8988T (cell line): ENCODE data around the gene SLC39A11.
"Not testable (repeated sequence)": the region's sequence is repeated elsewhere in the genome, so short reads cannot be mapped to it uniquely, and the experiment has no call there.

ENCODE experiments used
- DNase-seq: peaks from one replicate; pipeline ENCODE4 v3.0.0; 2011

SLC39A11 gene

GRCh38 chr17:72662827-72663190, 429.7 kb downstream of the SLC39A11 start:
- DNase-seq = no peak

GRCh38 chr17:72661945-72662826, 430.3 kb downstream of the SLC39A11 start:
- DNase-seq = no peak

DNA sequence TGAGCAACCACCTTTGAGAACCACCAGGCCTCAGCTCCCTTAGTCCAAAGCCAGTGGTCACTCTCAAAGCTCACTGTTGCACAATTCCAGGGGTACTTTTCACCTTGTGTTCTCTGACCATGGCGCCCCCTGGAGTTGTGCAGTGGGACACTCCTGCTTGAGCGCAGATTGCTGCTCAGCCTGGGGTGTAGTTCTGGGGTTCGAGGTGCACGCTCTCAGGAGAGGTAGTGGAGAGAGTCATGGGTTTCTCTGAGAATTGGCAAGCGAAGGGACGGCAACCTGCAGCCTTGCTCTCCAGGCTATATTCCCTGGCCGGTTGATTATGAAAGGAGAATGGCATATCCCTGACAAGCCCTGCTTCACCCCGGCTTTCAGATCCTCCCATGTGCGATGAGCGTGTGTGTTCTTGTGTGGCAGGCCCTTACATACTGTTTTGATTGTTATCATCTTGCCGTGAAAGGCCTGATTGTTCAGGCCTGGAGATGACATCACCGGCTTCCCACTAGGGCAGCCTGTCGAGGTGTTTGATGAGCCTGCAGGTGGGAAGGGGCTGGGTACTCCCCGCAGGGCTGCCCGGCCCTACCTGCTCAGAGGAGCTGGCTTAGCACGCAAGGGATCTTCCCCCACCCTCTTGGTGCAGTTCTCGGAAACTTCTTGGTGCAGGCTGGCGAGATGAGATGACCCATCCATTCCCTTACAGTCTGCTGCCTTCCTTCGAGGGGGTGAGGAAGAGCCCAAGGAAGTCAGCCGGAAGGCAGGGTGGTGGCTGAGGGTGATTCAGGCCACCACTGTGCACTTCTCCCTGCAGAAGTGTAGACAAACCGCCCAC, 431.2 kb downstream of the SLC39A11 start:
- DNase-seq = no peak

DNA sequence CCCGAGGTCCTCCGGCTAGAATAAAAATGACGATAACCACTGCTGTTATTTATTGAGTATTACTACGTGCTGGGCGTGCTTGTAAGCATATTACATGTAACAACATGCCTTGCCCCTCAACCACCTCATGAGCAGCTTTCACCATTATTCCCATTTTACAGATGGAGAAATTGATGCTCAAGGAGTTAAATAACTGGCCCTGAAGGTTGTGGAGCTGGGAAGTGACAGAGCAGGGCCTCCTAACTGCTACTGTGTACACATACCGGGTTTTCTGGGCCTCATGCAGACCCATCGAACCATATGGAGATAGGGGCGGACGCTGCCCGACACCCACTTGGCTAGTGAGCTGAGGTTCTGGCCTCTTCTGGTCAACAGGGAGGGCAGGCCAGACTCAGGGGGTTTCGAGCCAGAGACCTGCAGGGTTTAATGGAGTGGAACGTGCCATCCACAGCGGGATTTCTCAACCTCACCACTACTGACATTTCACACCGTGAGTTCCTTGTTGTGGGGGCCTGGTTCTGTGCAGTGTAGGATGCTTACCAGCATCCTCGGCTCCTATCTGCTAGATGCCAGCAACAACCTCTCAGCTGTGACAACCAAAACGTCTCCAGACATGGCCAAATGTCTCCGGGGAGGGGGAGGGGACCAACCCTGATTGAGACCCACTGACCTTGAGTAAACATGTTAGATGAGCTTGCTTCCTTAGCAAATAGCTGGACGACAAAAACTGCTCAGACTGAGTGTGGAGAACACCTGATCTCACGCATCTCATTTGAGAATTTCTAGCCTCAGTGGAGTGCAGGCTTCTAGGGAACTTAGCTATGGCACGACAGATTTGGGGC, 432.0 kb downstream of the SLC39A11 start:
- no peak for DNase-seq

DNA sequence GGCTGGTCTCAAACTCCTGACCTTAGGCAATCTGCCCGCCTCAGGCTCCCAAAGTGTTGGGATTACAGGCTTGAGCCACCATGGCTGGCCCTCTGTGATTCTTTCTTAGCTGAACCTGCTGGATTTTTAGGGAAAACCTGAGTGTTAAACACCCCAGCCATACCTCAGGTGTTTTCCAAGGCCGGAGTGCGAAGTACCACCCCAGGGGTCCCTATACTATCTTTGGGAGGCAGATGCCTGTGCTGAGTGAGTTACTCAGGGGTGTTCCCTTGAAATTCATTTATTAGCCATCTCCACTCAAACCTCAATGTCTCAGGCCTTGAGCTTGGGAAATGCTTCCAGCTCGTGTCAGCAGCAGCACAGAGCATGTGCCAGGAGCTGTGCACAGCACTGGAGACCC, 432.7 kb downstream of the SLC39A11 start:
- no peak for DNase-seq

DNA sequence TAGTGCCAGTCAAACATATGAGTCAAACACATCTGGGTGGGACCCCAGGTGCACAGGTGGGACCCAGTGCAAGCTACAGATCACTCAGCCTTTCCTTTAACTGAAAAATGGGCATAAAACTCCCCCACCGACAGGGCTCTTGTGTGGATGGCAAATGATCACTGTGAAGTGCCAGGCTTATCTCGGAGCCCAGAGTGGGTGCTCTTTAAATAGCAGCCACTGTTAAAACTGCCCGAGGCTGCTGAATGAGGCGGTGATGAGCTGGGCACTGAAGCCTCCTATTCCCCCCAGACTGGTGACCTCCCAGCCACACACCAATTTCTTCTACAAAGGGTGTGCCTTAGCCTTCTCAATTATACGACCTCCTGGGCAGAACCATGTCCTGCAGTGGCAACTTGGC, 433.8 kb downstream of the SLC39A11 start:
- no peak for DNase-seq

DNA sequence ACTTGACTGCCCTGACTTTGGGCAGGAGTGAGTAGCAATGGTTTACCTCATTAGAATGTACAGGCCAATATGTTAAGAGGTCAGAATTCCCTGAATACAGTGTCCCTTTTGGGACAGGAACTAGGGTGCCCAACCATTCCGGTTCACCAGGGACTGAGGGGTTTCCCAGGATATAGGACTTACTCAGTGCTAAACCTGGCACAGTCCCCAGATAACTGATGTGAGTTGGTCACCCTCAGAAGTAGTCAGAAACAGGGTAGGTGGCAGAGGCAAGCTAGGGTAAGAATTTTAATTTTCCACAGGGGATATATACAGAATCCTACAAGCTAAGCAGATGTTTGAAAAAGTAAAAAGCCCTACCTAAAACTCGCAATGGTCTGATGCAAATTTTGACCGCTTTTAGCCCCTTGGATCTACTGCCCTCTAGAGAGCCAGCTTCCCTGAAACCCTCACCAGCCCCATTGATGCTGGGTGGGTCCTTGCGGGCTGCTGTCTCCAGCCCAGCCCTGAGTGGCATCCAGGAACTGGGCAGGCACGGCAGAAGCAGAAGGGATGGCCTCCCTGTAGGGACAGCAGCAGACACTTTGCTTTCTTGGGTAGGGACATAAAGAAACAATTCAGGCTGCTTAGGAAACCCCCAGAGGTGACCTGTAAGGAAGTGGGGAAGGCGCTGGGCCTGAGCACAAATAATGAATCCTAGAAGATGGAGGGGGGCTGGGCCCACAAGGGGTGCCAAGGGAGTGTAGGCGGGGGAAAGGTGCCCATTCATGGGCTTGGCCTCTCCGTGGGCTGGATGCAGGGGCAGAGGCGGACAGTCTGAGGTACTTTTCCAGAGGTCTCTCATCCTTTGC, 434.8 kb downstream of the SLC39A11 start:
- no peak for DNase-seq

DNA sequence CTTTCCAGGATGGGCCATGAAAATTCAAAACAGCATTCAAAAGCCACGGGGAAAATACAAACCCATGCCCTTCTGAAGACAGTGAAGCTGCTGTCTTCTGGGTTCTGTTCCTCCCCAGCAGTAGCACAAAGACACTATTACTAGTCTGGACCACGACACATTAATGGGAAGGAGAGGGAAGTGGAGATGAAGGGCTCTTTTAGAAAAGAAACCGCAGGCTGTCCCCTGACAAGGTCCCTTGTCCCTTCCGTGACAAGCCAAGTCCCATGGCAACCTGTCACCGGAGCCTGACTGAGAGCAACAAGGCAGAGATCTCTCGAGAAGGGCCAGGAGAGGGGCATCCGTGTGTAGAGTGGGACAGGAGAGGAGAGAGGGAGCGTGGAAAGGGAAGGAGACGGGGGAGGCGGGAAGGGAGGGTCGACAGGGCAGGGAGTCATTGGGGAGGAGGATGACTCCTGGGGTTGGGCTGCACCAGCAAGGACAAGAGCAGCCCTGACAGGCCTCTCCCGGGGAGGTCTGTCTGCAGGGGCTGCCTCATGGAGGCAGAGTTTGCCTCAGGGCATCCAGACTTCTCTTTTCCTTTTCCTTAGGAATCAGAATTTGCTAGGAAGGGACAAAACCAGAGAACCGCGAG, 436.2 kb downstream of the SLC39A11 start:
- no peak for DNase-seq

DNA sequence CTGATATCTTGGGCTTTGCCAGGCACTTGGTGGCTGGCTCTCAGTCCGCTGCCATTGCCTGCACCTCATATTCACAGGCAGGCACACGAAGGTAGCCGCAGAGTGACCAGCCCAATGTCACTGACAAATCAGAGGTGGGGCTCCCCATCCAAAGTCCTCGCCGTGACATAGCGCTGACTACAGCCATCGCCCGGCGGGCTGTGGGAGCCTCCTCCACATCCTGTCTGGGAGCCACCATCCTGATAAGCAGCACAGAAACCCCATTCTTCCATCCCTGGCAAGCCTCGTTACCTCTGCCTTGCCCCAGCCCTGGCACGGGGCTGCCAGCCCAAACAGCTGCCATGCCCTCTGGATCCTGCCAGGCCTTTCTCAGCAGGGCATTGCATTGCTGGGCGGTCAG, 437.8 kb downstream of the SLC39A11 start:
- DNase-seq = no peak

- DNase-seq = no peak
These were observed 440.5 kb downstream of the SLC39A11 start for GRCh38 chr17:72651988-72652387.

DNA sequence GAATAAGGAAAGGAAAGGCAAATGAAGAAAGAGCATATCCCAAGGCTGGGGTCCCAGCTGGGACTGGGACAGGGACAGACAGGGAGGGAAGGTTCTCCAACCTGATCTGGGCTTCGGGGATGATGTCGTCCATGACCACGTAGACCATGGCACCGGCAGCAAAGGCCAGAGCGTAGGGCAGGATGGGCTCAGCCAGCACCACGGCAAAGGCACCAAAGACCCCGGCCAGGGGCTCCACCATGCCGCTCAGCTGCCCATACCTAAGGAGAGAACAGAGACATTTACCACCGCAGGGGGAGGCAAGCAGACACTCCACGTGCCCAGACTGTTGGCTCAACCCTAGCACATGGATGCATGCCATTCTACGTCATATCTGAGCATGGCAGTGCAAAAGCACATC, 443.8 kb downstream of the SLC39A11 start:
- DNase-seq = no peak

DNA sequence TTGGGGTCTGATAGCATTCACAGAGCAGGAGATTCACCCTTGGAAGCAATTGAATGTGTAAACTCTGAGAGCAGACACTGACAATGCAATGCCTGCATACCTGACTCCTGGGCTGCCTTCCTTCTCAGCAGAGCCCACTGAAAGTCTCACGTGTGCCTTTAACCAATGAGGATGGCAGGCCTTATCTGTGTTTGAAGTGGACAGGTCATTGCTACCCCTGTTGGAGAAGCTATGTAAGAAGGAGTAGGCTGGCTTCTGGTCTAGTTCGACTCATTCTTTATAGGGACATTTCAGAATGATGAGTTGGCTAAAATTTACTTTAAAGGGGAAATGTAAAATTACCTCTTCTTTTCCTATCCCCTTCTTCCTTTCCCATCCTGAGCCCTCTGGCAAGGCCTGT, 446.3 kb downstream of the SLC39A11 start:
- no peak for DNase-seq

- DNase-seq = no peak
These were observed 448.0 kb downstream of the SLC39A11 start for GRCh38 chr17:72644492-72644891.

- no peak for DNase-seq
These were observed 448.8 kb downstream of the SLC39A11 start for GRCh38 chr17:72643575-72644216.

DNA sequence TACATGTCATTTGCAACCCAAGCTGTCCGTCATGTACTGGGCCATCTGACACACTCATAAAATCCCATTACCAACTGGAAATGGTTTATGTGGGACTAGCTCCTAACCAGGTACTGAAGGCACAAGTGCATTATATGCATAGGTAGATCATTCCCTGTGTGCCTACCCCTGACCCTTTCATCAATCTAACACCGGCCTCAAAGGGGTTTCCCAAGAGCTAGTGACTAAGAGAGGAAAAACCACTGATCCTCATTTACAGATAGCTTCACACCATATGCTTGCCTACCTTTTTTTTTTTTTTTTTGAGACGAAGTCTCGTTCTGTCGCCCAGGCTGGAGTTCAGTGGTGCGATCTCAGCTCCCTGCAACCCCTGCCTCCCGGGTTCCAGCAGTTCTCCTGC, 449.8 kb downstream of the SLC39A11 start:
- no peak for DNase-seq

DNA sequence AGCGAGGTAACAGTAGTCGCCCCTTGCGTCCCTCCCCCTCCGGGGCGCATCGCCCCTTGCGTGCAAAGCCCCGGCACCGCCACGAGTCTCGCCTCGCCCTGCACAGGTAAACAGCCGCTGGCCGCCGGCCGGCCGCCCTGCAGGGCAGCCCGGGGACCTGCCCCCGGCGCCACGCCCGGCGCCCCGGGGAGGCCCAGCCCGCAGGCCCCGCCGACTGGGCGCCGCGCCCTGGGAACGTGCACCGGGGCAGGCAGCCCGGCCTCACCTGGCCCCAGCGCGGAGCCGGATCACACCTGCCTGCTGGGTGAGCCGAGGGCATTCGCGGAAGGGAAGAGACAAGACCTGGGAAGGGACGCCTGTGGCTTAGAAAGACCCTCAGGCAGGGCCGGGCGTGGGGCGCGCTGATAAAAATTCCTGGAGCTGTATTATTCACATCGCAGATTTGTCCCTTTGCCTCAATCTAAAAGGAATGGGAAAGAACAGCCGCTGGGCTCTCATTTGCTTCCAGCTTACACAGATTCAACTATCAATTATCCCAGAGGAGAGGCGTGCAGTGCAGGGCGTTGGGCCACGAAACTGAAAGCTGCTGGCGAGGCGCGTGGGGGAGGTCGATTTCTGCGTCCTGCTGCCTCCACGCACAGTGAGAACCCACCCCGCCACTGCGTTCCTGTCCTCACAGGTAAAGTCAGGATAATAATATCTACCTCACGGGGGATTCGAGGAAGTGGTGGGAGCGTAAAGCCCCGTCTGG, 451.9 kb downstream of the SLC39A11 start:
- DNase-seq = no peak

- no peak for DNase-seq
These were observed 452.8 kb downstream of the SLC39A11 start for GRCh38 chr17:72639711-72640110.

DNA sequence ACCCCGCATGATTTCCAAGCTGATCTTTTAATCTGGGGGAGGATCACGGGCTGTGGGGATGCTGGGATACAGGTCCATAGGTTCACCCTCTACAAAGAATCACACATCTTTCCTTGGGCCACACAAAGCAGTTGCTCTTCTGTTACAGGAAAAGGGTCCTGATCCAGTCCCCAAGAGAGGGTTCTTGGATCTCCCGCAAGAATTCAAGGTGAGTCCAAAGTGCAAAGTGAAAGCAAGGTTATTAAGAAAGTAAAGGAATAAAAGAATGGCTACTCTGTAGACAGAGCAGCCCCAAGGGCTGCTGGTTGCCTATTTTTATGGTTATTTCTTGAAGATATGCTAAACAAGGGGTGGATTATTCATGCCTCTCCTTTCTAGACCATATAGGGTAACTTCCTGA, 453.6 kb downstream of the SLC39A11 start:
- DNase-seq = not testable (repeated sequence)

DNA sequence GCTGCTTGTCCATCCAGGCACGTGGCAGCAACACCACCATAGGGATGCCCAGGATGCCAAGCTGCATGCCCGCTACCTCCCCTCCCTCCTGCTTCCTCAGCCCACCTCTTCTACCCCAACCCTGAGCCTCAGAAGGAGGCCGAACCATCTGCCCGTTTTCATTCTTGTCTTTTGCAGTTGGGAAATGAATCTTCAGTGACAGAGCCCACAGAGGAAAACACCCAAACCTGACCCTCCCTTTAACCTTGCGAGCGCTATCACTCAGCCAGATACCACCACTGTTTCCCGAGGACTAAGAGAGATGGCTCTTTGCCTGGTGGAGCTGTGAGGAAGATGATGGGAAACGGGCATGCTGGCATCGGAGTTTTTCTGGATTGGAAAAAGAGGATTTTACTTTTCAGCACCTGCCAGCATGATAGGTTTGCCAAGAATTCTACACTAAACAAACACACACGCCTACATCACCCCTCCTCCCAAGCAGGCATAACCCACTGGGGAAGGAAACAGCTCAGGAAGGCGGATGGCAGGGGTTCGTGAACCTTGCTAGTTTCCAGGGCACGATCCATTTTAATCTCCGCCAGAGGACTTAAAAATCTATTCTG, 457.4 kb downstream of the SLC39A11 start:
- DNase-seq = no peak

DNA sequence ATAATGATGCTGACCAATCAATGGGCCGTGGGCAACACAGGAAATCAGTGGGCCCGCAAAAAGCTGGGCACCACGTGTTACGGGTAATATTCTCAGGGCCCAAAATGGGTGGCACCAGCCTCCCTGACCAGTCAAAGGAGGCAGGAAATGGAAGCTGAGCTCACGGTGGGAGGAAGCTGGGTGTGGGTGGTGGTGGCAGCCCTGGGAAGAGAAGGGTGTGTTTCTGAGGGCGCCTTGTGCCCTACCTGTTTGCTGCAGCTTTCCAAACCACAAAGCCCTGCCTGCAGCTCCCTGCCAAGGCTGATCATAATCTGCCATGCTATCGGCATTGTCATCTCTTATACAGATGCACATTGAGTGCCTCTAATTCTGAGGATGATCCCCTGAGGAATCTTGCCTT, 457.9 kb downstream of the SLC39A11 start:
- no peak for DNase-seq
